Ascending aorta (tissue), 2 donors: Measurements from ENCODE around the gene CREB5. TPM values are rescaled to one million over a fixed set of nuclear protein-coding genes. Genes with fewer than 3 reads are reported as not detected.

Experiments
- DNase-seq, 2 donors: peaks; one replicate each; pipeline ENCODE4 v3.0.0-alpha.2; 2019; ENCODE audit warnings: low spot score in 2 of 2
- H3K27ac ChIP-seq, 2 donors: fragments of 200-600 bp; sonication (generic); one replicate each; pipeline ENCODE4 v1.5.1; 2016 to 2017; ENCODE audit warnings: mild to moderate bottlenecking in 1 of 2
- H3K27me3 ChIP-seq: fragments of 200-600 bp; sonication (generic); one replicate; pipeline ENCODE4 v1.5.1; 2017
- H3K36me3 ChIP-seq, 2 donors: fragments of 200-600 bp; sonication (generic); one replicate each; pipeline ENCODE4 v1.5.1; 2016
- H3K4me1 ChIP-seq, 2 donors: fragments of 200-600 bp; sonication (generic); one replicate each; pipeline ENCODE4 v1.5.1; 2016 to 2017; ENCODE audit warnings: mild to moderate bottlenecking in 1 of 2
- H3K4me3 ChIP-seq, 2 donors: fragments of 200-600 bp; sonication (generic); one replicate each; pipeline ENCODE4 v1.5.1; 2016 to 2017; ENCODE audit warnings: mild to moderate bottlenecking in 1 of 2
- H3K9me3 ChIP-seq, 2 donors: fragments of 200-600 bp; sonication (generic); one replicate each; pipeline ENCODE4 v1.5.1; 2016
- CTCF ChIP-seq, 3 experiments: fragments of 200-600 bp in 2 of 3; fragments of 450-650 bp in 1 of 3; sonication (generic) in 2 of 3; IDR thresholded peaks; one replicate each; pipeline ENCODE4 v1.5.1; 2016 to 2019; ENCODE audit warnings: antibody characterized with exemption in 3 of 3, mild to moderate bottlenecking in 1 of 3, moderate library complexity in 1 of 3
- intact Hi-C: fragments of 100-400 bp; cut with DNase I; formaldehyde crosslinking; loops from one replicate; pipeline ENCODE4 v1.15.1; 2023
- total RNA-seq: library from RNA; depleted of rRNA; stranded (reverse); fragments of >200 nt; gene quantifications from one replicate; pipeline ENCODE4 v1.1.0, GENCODE V29; 2016

Gene CREB5
- total RNA-seq, 1 donor from 2014 or later = 143 TPM

GRCh38 chr7:28484606-28484935 lies 72.3 kb downstream of the CREB5 start:
- no peaks in the 10 kb centered on the region for H3K36me3 ChIP-seq
- TF ChIP-seq CTCF (IDR thresholded peaks at IDR 0.05) = no peak
- H3K27ac ChIP-seq = no peak overlapping the region
- intact Hi-C loops = no loop called here
- no peaks in the 10 kb centered on the region for H3K9me3 ChIP-seq
- no peak overlapping the region for H3K4me3 ChIP-seq
- no peaks in the 10 kb centered on the region for H3K4me1 ChIP-seq
- no peaks in the 10 kb centered on the region for H3K27me3 ChIP-seq
- DNase-seq = no peak

- no peak overlapping the region for H3K4me3 ChIP-seq
- no peaks in the 10 kb centered on the region for H3K27me3 ChIP-seq
- H3K4me1 ChIP-seq = no peaks in the 10 kb centered on the region
- no peaks in the 10 kb centered on the region for H3K36me3 ChIP-seq
- intact Hi-C loops = no loop called here
- DNase-seq = no peak
- no peaks in the 10 kb centered on the region for H3K9me3 ChIP-seq
- TF ChIP-seq CTCF (IDR thresholded peaks at IDR 0.05) = no peak
- no peak overlapping the region for H3K27ac ChIP-seq
Measured at GRCh38 chr7:28487487-28487886, 75.2 kb downstream of the CREB5 start.

DNA sequence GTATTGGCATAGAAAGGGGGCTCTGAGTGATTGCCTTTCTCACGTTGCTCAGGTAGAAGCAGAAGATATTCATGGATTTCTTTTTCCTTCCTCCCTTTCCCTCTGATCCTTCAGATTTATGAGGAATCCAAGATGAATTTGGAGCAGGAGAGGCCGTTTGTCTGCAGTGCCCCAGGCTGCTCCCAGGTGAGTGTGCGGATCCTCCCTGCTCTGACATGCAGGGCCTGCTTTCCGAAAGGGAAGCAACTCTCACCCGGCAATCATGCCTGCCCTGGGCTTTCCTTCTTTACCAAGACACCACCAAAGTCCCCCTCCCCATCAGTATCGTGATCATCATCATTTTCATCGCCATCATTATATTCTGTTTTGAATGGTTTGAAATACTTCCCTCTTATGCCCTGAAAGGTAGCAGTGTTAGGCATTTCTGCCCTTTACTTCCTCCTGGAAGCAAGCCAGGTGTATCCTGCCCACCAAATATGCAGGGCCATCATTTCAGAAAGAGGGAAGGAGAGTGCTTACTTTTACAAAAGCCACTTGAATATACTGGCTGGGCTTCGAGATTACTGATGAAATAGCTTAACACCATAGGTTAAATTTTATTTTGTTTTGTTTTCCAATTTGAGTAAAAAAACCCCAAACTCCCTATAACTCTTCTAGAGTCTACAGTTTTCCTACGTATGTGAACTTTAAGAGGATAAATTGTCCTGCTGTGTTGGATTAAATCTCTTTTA lies 75.9 kb downstream of the CREB5 start:
- no peaks in the 10 kb centered on the region for H3K9me3 ChIP-seq
- H3K4me3 ChIP-seq = no peak overlapping the region
- TF ChIP-seq CTCF (IDR thresholded peaks at IDR 0.05) = no peak
- intact Hi-C loops = no loop called here
- no peaks in the 10 kb centered on the region for H3K4me1 ChIP-seq
- no peak overlapping the region for H3K27ac ChIP-seq
- no peak for DNase-seq
- H3K27me3 ChIP-seq = no peaks in the 10 kb centered on the region
- no peaks in the 10 kb centered on the region for H3K36me3 ChIP-seq

DNA sequence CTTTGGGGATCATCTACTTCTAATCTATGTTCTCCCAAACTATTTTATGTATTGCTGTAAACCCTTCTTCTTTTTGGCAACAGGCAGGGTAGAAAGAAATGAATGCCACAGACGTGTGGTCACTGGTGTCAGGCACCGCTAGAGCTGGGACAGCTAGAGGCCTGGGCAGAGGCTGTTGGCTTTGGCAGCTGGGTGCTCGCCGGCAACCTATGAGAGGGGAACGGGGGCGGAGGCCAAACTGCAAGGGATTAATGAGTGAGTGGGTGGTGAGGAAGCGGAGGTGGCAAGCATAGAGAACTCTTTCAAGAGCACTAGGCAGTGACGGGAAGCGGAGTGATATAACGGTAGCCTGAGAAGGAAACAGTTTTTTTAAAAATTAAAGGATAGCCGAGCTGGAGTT lies 78.5 kb downstream of the CREB5 start:
- H3K4me3 ChIP-seq = peak overlapping the region in 1 of 2 donors; percentile 31
- no peaks in the 10 kb centered on the region for H3K4me1 ChIP-seq
- intact Hi-C loops = no loop called here
- DNase-seq = peak in 1 of 2 donors; percentile 81
- H3K27me3 ChIP-seq = no peaks in the 10 kb centered on the region
- H3K36me3 ChIP-seq = no peaks in the 10 kb centered on the region
- TF ChIP-seq CTCF (IDR thresholded peaks at IDR 0.05) = no peak
- no peaks in the 10 kb centered on the region for H3K9me3 ChIP-seq
- peak overlapping the region; percentile 33 to 35 for H3K27ac ChIP-seq

- DNase-seq = no peak
- no peaks in the 10 kb centered on the region for H3K36me3 ChIP-seq
- no peaks in the 10 kb centered on the region for H3K9me3 ChIP-seq
- H3K4me3 ChIP-seq = no peak overlapping the region
- intact Hi-C loops = no loop called here
- no peak for TF ChIP-seq CTCF (IDR thresholded peaks at IDR 0.05)
- H3K4me1 ChIP-seq = no peaks in the 10 kb centered on the region
- H3K27me3 ChIP-seq = no peaks in the 10 kb centered on the region
- no peak overlapping the region for H3K27ac ChIP-seq
Measured at GRCh38 chr7:28493477-28493876, 81.2 kb downstream of the CREB5 start.

DNA sequence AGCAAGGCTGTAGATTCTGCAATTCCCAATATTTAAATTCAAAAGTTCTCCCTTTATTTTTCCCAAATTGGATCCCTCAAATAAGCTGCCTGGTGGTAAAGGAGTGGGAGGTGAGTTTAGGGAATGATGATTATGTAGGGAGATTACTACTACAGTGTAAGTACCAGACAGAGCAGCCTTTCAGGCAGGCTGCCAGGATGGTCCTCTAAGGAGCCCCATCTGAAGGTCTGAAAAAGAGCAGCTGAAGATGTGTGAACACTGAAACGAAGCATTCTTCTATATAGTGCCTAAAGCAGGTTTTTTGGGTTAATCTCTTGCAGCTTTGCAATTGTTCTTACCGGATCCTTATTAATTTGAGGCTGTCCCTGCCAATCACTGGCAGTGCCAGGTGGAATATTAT lies 84.7 kb downstream of the CREB5 start:
- H3K27ac ChIP-seq = no peak overlapping the region

More for the DNA sequence above, 84.7 kb downstream of the CREB5 start:
- no peak overlapping the region for H3K4me3 ChIP-seq
- no peaks in the 10 kb centered on the region for H3K4me1 ChIP-seq
- no peak for DNase-seq
- H3K27me3 ChIP-seq = no peaks in the 10 kb centered on the region
- no peaks in the 10 kb centered on the region for H3K9me3 ChIP-seq
- no peak for TF ChIP-seq CTCF (IDR thresholded peaks at IDR 0.05)
- intact Hi-C loops = no loop called here
- H3K36me3 ChIP-seq = no peaks in the 10 kb centered on the region
